Measurements from ENCODE around the gene ANTXR1.
"Not testable (repeated sequence)": the region's sequence is repeated elsewhere in the genome, so short reads cannot be mapped to it uniquely, and the experiment has no call there.

ANTXR1 gene

DNA sequence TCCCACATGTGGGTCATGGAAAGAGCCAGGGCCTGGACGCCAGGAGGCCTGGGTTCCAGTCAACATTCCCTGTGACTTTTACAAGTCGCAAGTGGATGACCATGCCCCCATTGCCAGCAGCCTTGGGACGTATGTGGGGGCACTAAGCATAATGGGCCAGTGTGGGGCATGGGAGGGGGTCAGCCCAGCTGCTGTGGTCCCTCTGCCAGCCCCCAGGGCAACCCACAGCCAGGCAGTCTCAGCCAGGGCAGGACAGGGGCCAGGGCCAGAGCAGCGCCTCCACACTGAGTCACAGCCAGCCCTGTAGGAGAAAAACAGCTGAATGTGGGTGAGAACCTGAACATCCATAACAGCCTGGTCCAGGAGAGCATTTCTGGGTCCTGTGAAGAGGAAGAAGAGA, 200.8 kb downstream of the ANTXR1 start:
- no peak for DNase-seq

DNA sequence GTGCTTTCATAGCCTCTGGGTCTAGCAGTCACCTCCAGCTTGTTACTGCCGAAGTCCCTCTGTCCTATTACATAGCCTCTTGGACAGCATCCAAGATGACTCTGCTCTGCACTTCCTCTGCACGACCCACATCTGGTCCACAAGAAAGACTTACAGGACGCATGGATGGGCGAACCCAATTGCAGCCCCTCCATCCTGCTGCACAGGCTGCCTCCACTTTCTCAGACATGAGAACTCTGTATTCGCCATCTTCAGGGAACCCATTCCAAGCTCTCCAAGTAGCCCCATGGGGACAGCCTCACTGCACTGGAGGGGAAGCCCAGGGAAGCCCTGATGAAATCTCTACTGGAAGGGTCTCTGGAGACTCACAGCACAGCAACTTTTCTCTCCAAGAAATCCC, 201.9 kb downstream of the ANTXR1 start:
- DNase-seq: no peak

DNA sequence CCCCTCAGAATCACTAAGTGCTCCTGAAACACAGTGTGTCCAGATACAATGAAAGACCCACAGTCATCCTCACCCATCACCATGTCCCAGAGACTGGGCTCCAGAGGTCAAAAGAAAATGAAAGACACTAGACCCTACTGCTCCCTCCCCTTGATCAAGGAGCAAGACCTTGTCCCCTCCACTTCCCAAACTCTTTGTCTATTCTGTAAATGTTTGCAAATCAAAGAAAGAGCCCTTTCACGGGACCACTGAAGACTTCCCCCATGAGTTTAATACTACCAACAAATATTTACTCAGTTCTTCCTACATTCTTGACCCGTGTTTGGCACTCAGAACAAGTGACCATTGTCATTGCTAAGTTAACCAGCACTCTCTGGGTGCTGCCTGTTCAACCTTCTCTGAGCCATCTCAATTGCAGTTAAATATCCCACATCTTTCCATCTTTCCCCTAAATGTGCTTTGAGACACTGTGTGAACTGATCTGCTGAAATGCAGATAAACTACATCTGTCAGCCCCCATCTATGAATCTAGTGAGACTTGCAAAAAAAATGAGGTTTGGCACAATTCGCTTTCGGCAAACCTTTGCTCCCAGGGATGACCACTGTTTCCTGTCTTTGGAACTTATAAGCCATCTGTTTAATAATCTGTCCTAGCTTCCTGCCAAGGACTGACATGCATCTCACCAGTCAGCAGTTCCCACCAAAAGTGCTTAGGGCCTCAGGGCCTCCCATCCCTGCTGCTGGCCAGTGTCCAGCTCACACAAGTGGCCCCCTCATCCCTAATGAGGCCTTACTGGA, 203.8 kb downstream of the ANTXR1 start:
- DNase-seq: no peak

DNA sequence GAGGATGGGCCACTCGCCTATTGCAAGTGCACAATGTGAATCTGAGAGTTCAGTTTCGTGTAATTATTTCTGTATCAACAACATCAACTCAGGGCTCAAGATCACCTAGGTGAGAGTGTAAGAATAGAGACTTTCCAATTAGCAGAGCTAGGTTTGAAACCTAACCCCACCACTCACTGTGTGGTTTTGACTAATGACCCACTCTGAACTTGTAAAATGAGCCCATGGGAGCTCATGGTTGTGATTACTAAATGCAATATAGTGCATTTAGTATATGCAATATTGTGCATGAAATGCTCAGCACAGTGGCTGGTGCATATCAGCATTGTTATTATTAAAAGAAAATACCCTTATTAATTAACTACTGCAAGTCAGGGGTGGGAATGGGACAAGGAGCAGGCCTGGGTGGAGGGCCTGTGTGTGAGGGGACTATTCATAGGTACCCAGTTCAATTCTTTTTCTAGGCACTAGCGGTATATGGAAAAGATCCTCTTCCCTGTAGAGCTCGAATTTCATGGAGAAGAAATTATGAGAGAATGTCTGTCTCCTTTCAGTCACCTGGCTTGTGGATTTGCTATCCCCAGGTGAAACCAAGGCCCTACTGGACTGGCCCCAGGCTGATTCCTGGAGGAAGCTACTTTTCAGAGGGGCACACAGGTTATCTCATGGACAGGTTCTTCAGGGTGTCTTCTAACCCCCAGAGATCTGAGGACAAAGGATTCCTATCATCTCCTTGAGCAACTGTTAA, 204.5 kb downstream of the ANTXR1 start:
- no peak for DNase-seq

DNA sequence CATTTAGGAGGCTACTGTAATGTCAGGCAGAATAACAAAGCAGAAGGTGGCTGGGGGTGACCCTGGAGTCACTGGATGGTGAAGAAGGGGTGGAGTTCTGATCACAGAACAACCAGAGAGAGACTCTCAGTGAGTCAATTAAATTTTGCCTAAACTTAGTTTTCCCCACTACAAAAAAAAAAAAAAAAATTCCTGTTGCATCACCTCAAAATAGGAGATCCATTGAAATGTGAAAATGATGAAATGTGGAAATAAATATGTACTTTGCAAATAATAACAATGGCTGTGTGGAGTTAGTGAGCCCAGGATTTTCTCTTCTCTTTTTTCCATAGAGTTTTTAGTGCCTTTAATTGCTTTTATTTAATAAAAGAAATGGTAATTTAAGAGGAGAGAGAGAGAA, 208.5 kb downstream of the ANTXR1 start:
- DNase-seq: no peak

DNA sequence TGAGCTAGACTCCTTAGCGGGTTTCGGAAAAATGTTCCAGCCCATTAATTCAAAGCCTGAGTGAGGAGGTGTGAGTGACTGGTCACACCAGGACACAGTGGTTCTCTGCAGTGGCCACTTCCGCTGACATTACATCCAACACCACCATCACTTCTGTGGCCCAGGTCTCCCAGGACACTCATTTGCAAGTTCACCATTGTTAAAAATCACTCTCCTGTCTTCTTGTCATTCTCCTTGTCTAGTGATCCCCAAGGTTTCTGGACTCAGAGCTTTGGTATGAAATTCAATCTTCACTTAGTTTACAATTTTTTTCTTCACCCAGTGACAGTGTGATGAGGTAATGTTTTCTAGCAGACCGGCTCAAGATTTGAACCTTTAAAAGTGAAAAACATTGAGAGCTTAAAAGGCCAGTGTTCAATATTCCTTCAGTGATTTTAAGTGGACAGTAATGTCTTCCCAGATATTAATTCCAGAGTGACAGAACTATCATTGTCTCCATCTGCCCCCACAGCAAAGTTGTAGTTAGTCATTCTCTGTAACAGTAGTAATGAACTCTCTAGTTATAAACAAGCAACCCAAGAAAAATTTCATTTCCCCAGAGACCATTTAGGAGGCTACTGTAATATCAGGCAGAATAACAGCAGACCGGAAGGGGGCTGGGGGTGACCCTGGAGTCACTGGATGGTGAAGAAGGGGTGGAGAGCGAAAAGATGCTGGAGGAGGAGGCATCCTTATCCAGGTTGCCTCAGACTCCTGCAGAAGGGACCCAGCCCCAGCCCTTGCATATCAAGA, 209.2 kb downstream of the ANTXR1 start:
- DNase-seq: no peak

DNA sequence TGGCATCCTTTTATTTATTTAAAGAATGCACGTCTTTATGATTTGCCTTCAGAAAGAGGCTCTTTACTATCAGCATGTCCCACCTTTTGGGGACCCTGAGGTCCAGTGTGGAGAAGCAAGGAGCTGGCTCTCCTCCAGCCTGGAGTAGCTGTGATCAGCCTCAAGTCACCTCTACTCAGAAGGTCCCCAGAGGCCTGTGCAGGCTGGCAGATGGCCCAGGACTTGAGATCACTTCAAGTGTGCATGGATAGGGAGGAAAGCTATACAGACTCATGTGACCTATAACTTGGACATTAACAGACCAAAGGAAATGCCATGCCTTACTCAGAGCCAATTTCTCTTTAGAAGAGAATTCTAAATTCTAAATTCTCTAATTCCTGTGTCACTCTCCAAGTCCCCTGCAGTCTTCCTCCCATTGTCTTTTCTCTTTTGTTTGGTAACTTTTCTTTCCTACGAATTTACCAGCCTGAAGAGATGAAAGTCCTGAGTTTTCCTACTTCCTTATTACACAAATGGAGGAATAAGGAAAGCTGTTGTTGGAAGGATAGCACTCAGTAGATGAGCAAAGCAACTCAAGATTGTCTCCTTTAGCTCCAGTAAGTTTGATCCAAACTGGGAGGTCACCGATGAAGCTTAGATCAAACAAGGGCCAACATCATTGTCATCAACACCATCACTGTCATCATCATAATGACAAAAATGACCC, 210.1 kb downstream of the ANTXR1 start:
- no peak for DNase-seq

DNA sequence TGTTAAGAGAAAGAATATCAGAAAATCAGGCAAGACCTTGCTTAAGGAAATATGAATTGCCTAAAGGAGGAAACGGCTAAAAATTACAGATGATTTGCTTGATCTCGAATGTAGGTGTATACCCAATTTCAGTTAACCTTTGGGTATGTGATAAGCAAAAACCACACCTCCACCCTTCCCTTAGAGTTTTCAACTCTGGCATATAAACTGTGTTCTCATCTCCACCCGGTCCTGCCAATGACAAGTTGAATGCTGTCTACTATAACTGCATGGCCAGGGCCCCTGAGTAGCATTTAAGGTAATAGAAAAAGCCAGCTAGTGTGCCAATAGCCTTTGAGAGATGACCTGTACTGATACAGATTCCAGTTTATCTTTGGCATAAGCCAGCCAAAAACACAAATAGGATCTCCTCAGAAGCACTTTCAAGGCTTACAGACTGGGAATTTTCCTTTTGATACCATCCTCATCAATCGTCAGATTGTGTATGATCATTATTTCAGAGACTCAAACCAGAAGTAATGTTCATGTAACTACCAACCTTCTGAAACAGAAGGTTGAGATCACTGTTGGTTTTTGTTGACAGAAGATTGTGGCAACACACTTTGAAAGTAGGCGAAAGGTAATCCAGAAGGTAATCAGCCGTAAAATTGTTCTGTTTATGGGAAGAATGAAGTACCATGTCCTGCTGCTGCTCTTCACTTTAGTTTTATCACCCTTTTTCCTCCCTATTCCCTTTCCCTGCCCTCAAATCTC, 211.0 kb downstream of the ANTXR1 start:
- no peak for DNase-seq

DNA sequence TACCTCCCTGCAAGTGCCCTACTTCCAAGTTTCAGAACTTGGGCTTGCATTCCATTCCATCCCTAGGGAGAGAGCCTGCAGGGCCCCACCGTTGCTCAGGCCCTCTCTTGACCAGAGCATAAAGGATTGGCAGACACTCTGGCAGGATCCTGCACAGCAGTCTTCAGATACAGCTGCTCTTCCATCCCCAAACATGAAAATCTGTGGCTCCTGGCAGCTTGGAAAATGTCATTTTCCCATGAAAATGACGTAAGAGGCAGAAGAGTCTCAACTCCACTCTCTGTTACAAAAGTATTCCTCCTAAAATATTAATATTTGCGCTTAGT, 211.5 kb downstream of the ANTXR1 start:
- no peak for DNase-seq

DNA sequence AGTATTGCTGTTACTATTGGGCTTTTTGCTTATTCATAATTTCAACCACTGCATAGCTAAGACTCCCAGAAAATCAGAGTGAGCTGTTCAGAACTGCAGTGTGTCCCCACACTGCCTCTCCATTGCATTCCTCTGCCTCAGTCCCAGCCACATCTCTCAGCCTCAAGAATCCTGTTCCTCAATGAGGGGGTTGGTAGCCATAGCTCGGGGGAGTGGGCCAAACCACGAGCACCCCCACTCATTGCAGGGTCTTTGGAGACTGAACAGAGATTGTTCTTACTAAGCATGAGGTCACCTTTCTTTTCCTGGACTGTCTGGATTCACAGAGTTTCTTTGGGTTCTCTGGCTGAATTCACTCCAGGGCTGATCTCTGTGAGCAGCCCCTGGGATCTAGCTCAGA, 213.0 kb downstream of the ANTXR1 start:
- DNase-seq: no peak

DNA sequence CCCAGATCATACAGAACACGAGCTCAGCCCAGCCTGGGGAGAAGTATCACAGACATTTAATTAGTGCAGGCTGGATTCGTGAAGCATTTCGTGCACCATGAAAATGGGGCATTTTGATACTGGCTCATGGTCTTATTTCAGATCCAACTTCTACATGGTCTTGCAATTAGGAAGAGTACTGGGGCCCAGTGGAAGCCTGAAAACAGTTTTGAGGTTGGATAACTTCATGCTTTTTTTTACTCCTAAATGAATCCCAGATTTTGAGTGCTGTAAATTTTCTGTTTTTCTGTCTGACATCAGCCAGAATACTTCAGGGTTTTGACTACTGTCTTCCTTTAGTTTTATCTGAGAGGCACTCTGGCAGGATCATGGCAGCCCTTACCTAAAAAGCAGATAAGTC, 213.9 kb downstream of the ANTXR1 start:
- no peak for DNase-seq

DNA sequence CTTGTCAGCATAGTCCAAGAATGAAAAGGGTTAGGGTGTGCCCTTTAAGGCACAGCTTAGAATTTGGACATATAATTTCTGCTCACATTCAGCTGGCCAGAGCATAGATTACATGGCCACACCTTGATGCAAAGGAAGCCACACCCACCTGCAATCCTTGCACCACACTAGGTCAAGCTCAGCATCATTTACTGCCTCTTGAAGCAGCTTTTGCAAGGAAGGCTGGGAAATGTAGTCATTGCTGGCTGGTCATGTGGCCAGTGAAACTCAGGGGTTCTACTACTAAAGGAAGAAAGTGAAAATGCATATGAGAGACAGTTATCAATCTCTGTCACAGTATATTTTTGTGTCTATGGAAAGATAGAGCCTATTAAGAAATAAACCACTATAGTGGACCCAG, 214.7 kb downstream of the ANTXR1 start:
- no peak for DNase-seq

DNA sequence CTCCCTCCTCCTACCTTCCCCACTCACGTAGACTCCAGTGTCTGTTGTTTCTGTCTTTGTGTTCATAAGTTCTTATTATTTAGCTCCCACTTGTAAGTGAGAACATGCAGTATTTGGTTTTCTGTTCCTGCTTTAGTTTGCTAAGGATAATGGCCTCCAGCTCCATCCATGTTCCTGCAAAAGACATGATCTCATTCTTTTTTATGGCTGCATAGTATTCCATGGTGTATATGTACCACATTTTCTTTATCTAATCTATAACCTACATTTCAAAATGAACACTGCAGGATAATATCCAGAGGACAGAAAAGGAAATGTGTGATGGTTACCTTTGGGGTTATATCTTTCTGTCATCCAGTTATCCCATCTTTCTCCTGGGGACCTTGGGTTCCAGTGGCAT, 218.0 kb downstream of the ANTXR1 start:
- DNase-seq: not testable (repeated sequence)

DNA sequence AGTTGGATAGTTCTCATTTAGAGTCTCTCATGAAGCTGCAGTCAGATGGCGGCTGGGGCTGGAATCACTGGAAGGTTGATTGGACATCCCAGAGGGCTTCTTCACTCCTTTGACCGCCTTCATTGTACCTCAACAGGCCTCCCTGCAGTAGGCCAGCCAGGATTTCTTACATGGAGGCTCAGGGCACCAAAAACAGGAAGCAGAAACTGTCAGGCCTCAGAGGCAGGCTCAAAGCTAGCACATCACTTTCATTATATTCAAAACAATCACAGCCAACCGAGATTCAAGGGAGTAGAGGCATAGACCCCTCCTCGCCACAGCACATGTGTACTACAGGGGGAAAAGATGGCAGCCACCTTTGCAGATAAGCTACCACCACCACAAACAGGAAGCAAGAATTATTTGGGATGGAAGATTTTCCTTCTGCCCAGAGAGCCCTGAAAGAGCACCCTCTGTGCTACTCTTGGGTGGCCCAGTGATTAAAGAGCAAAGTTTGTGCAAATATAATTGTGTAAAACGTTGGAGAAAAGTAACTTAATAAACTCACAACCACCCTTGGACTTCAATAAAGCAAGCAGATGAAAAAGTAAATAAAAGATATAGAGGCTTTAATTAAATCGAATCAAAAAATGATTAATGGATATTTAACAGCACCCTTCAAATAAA, 218.8 kb downstream of the ANTXR1 start:
- DNase-seq: no peak

DNA sequence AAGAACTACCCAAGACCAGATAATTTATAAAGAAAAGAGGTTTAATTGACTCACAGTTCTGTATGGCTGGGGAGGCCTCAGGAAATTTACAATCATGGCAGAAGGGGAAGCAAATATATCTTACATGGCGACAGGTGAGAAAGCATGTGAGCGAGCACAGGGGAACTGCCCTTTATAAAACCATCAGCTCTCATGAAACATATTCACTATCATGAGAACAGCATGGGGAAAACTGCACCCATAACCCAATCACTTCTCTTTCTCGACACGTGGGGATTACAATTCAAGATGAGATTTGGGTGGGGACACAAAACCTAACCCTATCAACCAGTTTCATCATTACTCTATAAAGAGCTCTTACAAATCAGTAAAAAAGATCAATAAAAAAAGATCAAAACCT, 222.9 kb downstream of the ANTXR1 start:
- not testable (repeated sequence) for DNase-seq

DNA sequence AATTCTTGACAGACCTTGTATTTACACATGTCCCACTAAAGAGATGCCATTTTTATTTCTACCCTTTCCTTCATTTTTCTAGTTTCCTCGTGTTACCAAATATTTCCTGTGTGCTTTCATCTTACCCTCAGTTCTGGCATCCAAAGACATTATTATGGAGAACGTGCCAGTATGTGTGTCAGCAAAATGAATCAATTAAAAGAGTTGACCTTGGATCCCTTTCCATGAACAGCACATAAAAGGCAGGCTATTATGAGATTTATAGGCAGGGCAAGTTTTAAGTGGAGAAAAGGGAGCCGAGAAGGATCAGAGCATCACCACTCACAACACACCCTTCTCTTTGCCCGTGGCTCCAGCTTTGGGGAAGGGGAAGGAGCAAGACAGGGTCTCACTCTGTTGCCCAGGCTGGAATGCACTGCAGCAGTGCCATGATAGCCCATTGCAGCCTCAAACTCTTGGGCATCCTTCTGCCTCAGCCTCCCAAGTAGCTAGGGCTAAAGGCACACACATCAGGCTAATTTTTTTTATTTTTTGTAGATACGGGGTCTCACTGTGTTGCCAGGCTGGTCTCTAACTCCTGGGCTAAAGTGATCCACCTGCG, 224.2 kb downstream of the ANTXR1 start:
- DNase-seq: no peak

DNA sequence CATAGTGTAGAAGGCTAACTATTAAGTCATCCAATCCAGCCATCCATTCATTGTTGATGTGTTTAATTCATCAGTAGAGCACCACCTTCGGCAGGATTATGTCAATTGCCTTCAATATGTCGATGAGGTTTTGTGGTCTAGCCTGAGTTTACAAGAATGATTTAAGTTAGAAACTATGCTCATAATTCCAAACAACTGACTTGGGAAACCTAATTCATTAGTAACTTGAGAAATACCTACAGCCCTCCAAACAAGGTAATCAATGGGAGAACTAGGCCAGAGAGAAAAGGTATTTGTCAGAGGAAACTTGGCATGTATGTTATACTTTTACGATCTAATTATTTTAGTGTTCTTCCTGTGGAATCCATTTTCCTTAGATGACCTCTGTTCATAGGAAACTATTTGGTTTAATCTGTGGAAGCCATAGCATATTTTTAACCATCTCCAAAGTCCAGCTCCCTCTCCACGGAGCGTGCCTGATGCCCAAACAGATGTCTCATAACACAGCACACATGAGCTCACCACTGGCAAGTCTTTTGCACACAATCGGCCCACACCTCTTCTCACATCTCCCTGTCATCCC, 225.6 kb downstream of the ANTXR1 start:
- no peak for DNase-seq

DNA sequence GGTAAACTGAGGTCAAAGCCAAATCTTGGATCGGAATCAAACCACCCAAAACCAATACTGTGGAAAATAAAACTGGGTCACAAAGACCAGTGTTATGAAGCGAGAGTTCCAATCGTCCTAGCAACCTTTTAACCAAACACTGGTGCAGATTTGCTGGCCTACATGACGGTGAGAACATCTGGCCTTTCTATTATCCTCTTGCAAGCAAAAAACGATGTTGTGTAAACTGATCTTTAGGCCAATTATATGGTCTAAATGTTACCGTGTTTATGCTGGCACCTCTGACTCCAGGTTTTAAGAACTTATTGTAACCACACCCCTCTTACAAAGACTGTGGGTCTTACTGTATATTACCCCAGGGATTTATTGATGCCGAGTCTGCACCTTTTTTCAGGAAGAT, 228.1 kb downstream of the ANTXR1 start:
- no peak for DNase-seq

DNA sequence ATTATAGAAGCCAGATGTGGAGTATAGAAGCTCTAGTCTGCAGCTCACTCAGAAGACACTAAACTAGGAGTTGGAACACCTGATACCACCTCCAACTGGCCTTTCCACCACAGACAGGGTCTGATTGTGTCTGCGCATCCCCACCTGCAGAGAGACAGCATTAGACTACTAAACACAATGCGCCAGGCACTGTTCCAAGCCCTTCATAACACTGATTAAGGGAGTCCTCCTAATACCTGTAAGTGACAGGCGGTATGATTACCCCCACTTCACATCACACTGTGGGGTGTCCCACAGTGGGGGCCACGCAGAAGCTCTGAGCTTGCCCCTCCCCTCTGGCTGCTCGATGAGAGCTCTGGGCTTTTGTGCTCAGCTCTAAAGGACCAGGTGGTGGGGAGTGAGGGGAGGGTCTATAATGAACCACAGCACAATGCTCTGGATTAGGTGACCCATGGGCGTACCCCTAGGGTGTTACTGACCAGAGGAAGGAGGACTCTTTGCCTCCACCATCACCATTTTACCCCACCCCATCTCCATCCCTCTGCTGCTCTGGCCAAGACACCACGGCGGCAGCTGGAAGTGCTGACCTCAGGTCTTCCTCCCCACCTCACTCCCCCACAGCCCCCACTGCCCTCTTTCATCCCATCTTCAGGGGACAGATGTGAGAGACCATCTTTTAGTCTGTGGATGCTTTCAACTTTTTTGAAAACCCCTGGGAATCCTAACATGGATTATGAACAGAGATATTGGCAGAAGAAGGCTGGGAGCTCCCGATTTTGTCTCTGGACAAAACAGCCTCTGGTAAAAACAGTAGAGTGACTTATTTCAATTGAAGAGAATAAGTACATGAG, 228.9 kb downstream of the ANTXR1 start:
- no peak for DNase-seq

DNA sequence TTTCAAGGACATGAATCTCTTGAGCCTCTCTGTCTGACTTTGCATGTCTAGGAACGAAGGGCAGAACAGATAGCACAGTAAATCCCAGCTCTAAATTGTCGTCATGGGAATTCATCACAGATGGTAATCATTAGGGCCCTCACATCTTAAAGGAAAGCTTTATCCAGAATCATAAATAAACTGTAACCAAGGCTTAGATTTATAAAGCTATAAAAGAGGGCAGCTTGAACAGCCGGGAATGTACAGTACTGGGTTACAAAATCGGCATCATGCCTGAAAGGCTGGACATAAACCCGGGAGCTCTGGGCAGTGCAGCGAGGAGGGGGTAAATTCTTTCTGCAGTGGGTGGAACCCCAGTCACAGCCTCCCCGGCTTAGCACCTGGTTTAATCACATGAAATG, 229.7 kb downstream of the ANTXR1 start:
- DNase-seq: no peak

Measured in activated CD8-positive, alpha-beta memory T cell treated with anti-CD3 and anti-CD28 coated beads, Interleukin-2, amount 50 U/mL, for 4 hours (primary cell).